H7 (cell line): ENCODE measurements around the gene NFYA. TPM values are rescaled to one million over a fixed set of nuclear protein-coding genes. Genes with fewer than 3 reads are reported as not detected.

Source experiments
- DNase-seq: peaks from one replicate; pipeline ENCODE4 v3.0.0; 2012
- H3K27me3 ChIP-seq: 2 replicates; pipeline ENCODE4 v1.6.0; 2011; ENCODE audit warnings: mild to moderate bottlenecking, low read length; ENCODE audit not compliant: control insufficient read depth, insufficient read depth
- H3K36me3 ChIP-seq: replicated peaks from 2 replicates; pipeline ENCODE4 v1.5.1; 2011; ENCODE audit warnings: low read length; ENCODE audit not compliant: control insufficient read depth, insufficient read depth
- H3K4me3 ChIP-seq: 2 replicates; pipeline ENCODE4 v1.5.1; 2011; ENCODE audit warnings: low read depth, mild to moderate bottlenecking, control low read depth, low read length, moderate library complexity; ENCODE audit not compliant: insufficient read depth
- total RNA-seq: library from RNA; depleted of rRNA; stranded (reverse); fragments of >200 nt; shearing (Covaris generic); gene quantifications from 2 replicates; pipeline ENCODE4 v1.2.3, GENCODE V29; 2014; rRNA removed

Gene NFYA
- total RNA-seq, result 12.1 and 20.0 TPM in 2 replicates

DNA sequence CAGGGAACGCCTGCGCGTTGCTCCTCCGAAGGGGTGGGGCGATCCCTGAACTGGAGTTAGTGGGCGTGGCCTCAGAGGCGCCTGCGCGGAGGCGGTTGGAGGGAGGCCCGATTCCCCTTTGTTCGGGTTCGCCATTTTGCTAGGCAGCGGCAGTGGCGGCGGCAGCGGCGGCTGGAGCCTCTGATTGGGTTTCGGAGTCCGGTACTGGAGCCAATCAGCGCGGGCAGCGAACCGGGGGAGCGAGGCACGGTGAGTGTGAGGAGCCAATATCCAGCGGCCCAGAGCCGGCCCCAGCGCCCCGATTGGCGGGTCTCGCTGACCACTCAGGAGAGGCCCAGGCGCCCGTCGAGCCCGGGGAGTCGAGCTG, at the start of gene NFYA:
Gene NFYA, plus strand, starts transcription at position 139 of the 367 bp plus-strand sequence. CDS start 6,116 bp downstream, outside the sequence.
- Histone ChIP-seq H3K27me3 (no peaks in the 10 kb centered on the region), H3K36me3 (no peaks in the 10 kb centered on the region; the same call in none of the 2 replicates), H3K4me3 (peak within 1 kb of the TSS; percentile 82)
- peak; percentile 97 for DNase-seq

GRCh38 chr6:41023114-41023513, 49.7 kb upstream of the NFYA start:
- Histone ChIP-seq H3K36me3 (no peaks in the 10 kb centered on the region), H3K27me3 (no peaks in the 10 kb centered on the region), H3K4me3 (no peak overlapping the region)
- DNase-seq, result no peak

- Histone ChIP-seq H3K4me3 (no peak overlapping the region), H3K27me3 (no peaks in the 10 kb centered on the region), H3K36me3 (no peaks in the 10 kb centered on the region)
- no peak for DNase-seq
Measured at GRCh38 chr6:41025966-41026530, 46.7 kb upstream of the NFYA start.

GRCh38 chr6:41027241-41027640, 45.5 kb upstream of the NFYA start:
- Histone ChIP-seq H3K36me3 (no peaks in the 10 kb centered on the region), H3K27me3 (no peaks in the 10 kb centered on the region), H3K4me3 (peak overlapping the region; percentile 62)
- no peak for DNase-seq

- peak overlapping the region; percentile 62 for H3K4me3 ChIP-seq
- H3K36me3 ChIP-seq, result no peaks in the 10 kb centered on the region
- peak; percentile 95 for DNase-seq
- H3K27me3 ChIP-seq, result no peaks in the 10 kb centered on the region
Measured at GRCh38 chr6:41027799-41028560, 44.8 kb upstream of the NFYA start.

DNA sequence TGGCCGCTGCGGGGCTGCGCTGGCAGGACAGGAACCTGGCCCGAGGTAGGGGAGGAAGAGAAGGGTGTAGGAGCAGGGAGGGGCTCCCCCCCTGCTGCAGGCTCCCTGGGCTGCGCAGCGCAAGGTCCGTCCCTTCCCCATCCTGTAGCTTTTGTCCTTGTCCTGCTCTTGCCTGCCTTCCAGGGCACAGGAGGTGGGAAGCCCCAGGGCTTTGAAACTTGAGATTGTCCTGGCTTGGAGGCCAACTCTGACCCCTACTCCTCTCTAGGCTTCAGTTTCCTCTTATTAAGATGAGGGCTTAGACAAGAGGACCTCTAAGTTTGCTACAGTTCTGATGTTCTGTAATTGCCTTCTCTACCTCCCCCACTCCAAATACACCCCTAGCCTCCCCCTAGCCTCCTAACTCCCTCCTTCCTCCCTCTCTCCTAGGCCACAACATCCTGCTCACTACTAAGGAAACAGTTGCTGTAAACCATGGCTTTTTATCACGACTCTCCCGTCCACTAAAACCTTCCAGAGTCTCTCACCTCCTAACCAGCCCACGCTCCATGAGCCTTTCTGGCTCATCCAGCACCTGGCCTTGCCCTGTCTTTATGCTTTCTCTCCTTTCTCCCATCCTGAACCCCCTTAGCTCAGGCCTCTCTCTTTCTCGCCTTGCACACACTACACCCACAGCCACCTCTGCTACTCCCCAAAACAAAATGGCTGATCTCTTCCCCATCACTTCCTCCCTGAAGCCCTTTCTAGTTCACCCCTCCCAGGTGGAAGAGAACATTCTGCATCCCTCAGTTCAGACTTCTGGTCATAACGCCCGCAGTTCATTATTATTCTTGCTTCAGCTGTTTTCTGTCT, 44.0 kb upstream of the NFYA start:
- Histone ChIP-seq H3K27me3 (no peaks in the 10 kb centered on the region), H3K36me3 (no peaks in the 10 kb centered on the region), H3K4me3 (peak overlapping the region; percentile 62)
- DNase-seq, result no peak

DNA sequence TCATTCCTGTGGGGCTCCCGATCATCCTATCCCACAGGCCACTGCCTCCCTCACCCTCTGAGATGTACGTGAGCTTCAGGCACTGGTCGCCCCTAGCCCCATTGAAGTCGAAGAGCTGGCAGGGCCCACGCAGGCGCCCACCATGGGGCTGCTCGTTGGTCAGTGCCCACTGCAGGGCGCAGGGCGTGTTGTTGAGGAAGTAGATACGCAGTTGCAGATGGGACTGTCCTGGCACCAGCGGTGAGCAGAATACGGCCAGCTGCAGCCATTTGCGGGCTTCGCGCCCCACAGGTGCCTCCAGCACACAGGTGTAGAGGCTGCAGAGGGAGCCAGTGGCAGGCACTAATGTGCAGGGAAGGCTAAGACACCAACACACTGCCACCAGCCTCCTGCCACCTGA, 39.9 kb upstream of the NFYA start:
- no peak for DNase-seq
- Histone ChIP-seq H3K36me3 (no peaks in the 10 kb centered on the region), H3K27me3 (no peaks in the 10 kb centered on the region), H3K4me3 (no peak overlapping the region)

- no peak for DNase-seq
Measured at GRCh38 chr6:41033776-41034175, 39.0 kb upstream of the NFYA start.

DNA sequence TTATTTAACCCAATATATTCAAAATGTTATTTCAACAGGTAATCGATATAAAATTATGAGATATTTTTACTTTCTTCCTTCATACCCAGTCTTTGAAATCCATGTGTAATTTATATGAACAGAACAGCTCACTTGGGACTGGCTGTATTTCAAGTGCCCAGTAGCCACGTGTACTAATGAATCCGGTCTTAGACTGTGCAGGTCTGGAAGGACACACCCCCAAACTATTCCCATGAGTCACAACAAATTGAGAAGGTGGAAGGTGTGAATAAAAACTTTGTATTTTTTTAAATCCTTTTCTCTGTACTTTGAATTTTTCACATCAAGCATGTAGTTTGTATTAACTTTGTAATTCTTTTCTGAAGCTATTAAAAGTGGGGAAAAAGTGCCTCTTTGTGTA, 36.6 kb upstream of the NFYA start:
- DNase-seq, result no peak
- Histone ChIP-seq H3K27me3 (no peaks in the 10 kb centered on the region), H3K36me3 (no peaks in the 10 kb centered on the region), H3K4me3 (no peak overlapping the region)

More at GRCh38 chr6:41033776-41034175, 39.0 kb upstream of the NFYA start:
- H3K4me3 ChIP-seq, result no peak overlapping the region
- no peaks in the 10 kb centered on the region for H3K27me3 ChIP-seq
- H3K36me3 ChIP-seq, result no peaks in the 10 kb centered on the region

GRCh38 chr6:41036601-41037000, 36.2 kb upstream of the NFYA start:
- Histone ChIP-seq H3K36me3 (no peaks in the 10 kb centered on the region), H3K4me3 (no peak overlapping the region), H3K27me3 (no peaks in the 10 kb centered on the region)
- no peak for DNase-seq

- Histone ChIP-seq H3K4me3 (no peak overlapping the region), H3K36me3 (no peaks in the 10 kb centered on the region), H3K27me3 (no peaks in the 10 kb centered on the region)
- no peak for DNase-seq
Measured at GRCh38 chr6:41037107-41037900, 35.5 kb upstream of the NFYA start.

- no peak overlapping the region for H3K4me3 ChIP-seq
- no peaks in the 10 kb centered on the region for H3K36me3 ChIP-seq
- no peak for DNase-seq
- H3K27me3 ChIP-seq, result no peaks in the 10 kb centered on the region
Measured at GRCh38 chr6:41038205-41038604, 34.6 kb upstream of the NFYA start.

DNA sequence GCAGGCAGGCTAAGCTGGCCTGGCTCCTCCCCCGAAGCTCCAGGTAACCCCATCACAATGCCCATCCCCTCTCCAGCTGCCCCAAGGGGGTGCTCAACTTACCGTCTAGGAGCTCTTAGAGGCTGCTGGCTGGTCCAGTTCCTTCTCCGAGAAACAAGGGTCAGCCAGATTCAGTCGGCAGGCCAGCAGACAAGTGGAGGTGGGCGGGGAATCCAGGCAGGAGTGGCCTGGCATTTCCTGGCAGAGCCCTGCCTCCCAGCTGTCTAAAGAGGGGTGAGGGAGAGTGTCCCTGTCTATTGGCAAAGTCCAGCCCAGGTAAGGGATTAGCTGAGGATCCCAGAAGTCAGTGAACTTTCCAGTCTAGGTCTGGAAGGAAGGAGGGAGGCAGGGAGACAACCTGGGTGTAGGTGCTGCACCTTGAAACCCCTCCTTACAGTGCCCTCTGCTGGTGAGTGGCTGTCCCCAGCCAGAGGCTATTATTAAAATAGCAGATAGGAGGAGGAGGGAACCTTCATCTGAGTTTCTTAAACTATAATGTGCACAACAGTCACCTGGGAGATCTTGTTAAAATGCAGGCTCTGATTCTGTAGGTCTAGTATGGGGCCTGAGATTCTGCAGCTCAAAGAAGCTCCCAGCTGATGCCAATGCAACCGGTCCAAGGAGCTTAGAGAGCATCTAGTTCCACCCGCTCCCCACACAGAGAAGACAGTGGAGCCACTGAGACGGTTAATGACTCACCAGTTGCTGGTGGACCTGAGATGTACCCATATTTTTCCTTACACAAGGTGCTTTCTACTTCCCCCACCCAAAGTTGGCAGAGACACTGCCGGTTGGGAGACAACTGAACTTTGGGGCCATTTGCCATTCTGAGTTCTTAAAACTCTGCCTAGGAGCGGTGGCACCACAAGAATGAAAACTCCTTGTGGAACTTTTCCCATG, 33.4 kb upstream of the NFYA start, which contains the start of gene UNC5CL:
Gene UNC5CL, minus strand, starts transcription at position 162 of the 939 bp plus-strand sequence. CDS start 4,147 bp downstream, outside the sequence.
- Histone ChIP-seq H3K27me3 (no peaks in the 10 kb centered on the region), H3K36me3 (no peaks in the 10 kb centered on the region), H3K4me3 (no peak within 1 kb of the TSS)
- peak; percentile 91 for DNase-seq
